GM12878 (cell line): ENCODE data around the gene S100P. TPM values are rescaled to one million over a fixed set of nuclear protein-coding genes. Genes with fewer than 3 reads are reported as not detected.

Experiments used
- ATAC-seq: fragments of 200-7000 bp; cut with Tn5 transposase; 3 replicates; pipeline ENCODE4 v1.9.1; 2020; ENCODE audit warnings: mild to moderate bottlenecking, moderate library complexity
- BruUV-seq: library from RNA; stranded (reverse); fragments of 400-500 nt; replicated peaks from 2 replicates; lab custom pipeline; 2021; lab: Mats Ljungman, UMichigan
- CTCF ChIA-PET: fragments of 300-600 bp; sonication (Branson Sonifier 250); formaldehyde crosslinking; extraction: SDS; loops from one replicate; lab custom pipeline; 2021; ENCODE audit warnings: inconsistent platforms; lab: Yijun Ruan, JAX
- POLR2A ChIA-PET: fragments of 350-600 bp; formaldehyde crosslinking; extraction: SDS; loops from one replicate; lab custom pipeline; 2021; ENCODE audit warnings: inconsistent platforms; lab: Charles Lee
- RAD21 ChIA-PET: fragments of 300-600 bp; sonication (Branson Sonifier 250); formaldehyde crosslinking; loops from one replicate; lab custom pipeline; 2023; ENCODE audit warnings: antibody characterized with exemption; ENCODE audit not compliant: unreplicated experiment; lab: Charles Lee
- SMC1A ChIA-PET: fragments of 300-600 bp; sonication (Branson Sonifier 250); formaldehyde crosslinking; loops from one replicate; lab custom pipeline; 2023; ENCODE audit not compliant: unreplicated experiment, uncharacterized antibody; lab: Charles Lee
- DNase-seq: peaks from one replicate; pipeline ENCODE4 v3.0.0-alpha.2; 2011; ENCODE audit warnings: low read depth, low spot score
- FAIRE-seq: peaks from 3 replicates; lab custom pipeline; 2011; peaks lifted over from hg19 to GRCh38; lab: Jason Lieb, UNC
- H2AFZ ChIP-seq: 2 replicates; pipeline ENCODE4 v1.6.0; 2011; ENCODE audit warnings: low read depth, low read length, control low read depth; ENCODE audit not compliant: control insufficient read depth
- H3K27ac ChIP-seq: 2 replicates; pipeline ENCODE4 v1.5.1; 2011; ENCODE audit warnings: control low read depth; ENCODE audit not compliant: control insufficient read depth, insufficient read depth
- H3K27me3 ChIP-seq, 2 experiments: replicated peaks in 1 of 2; 2 replicates each; pipeline versions ENCODE4 v1.6.0 to v1.6.1; 2011; ENCODE audit warnings: low read length in 1 of 2; ENCODE audit not compliant: control insufficient read depth in 2 of 2, insufficient read depth in 2 of 2
- H3K36me3 ChIP-seq, 2 experiments: 2 replicates each; pipeline ENCODE4 v1.5.1; 2011; ENCODE audit warnings: low read length in 1 of 2; ENCODE audit not compliant: control insufficient read depth in 2 of 2, insufficient read depth in 2 of 2
- H3K4me1 ChIP-seq: 2 replicates; pipeline ENCODE4 v1.6.1; 2011; ENCODE audit warnings: mild to moderate bottlenecking, low read length, moderate library complexity, mixed read lengths; ENCODE audit not compliant: control insufficient read depth, insufficient read depth
- H3K4me2 ChIP-seq: 2 replicates; pipeline ENCODE4 v1.6.0; 2011; ENCODE audit warnings: control low read depth; ENCODE audit not compliant: control insufficient read depth, insufficient read depth
- H3K4me3 ChIP-seq: fragments of 200-600 bp; sonication (generic); 2 replicates; pipeline ENCODE4 v1.5.1; 2016
- H3K79me2 ChIP-seq: 2 replicates; pipeline ENCODE4 v1.6.0; 2011; ENCODE audit warnings: low read length; ENCODE audit not compliant: control insufficient read depth, insufficient read depth
- H3K9ac ChIP-seq: 2 replicates; pipeline ENCODE4 v1.8.0; 2011; ENCODE audit warnings: low read length, control low read depth, mixed read lengths; ENCODE audit not compliant: control insufficient read depth, insufficient read depth
- H3K9me3 ChIP-seq: replicated peaks from 3 replicates; pipeline ENCODE4 v1.5.1; 2011; ENCODE audit warnings: mild to moderate bottlenecking, low read length; ENCODE audit not compliant: control insufficient read depth, insufficient read depth
- H4K20me1 ChIP-seq: 2 replicates; pipeline ENCODE4 v1.6.0; 2011; ENCODE audit not compliant: control insufficient read depth, insufficient read depth
- BRCA1 ChIP-seq: IDR thresholded peaks from 2 replicates; pipeline ENCODE4 v1.6.1; 2011; ENCODE audit warnings: low read depth, low read length, improper control_type of control experiment
- CREM ChIP-seq: IDR thresholded peaks from 2 replicates; pipeline ENCODE4 v1.6.1; 2014; ENCODE audit warnings: antibody characterized with exemption, low read depth
- E2F8 ChIP-seq: fragments of 450-650 bp; IDR thresholded peaks from 2 replicates; pipeline ENCODE4 v1.6.1; 2018; ENCODE audit warnings: mild to moderate bottlenecking, low read depth, moderate library complexity; ENCODE audit not compliant: partially characterized antibody
- ESRRA ChIP-seq: IDR thresholded peaks from 2 replicates; pipeline ENCODE4 v1.6.1; 2012; ENCODE audit warnings: mild to moderate bottlenecking, low read length, improper control_type of control experiment
- FOS ChIP-seq: IDR thresholded peaks from 3 replicates; pipeline ENCODE4 v1.6.1; 2011; ENCODE audit warnings: borderline replicate concordance; ENCODE audit not compliant: insufficient read length; ENCODE audit errors: extremely low read depth
- HDAC2 ChIP-seq: fragments of 200-600 bp; sonication (generic); IDR thresholded peaks from 2 replicates; pipeline ENCODE4 v1.6.1; 2017
- HDAC6 ChIP-seq: fragments of 200-600 bp; sonication (generic); IDR thresholded peaks from one replicate; pipeline ENCODE4 v1.8.0; 2017; ENCODE audit warnings: antibody characterized with exemption; ENCODE audit not compliant: unreplicated experiment
- IRF3 ChIP-seq: fragments of 450-650 bp; IDR thresholded peaks from 2 replicates; pipeline ENCODE4 v1.6.1; 2014; ENCODE audit warnings: mild to moderate bottlenecking
- JUND ChIP-seq: IDR thresholded peaks from 2 replicates; pipeline ENCODE4 v1.6.1; 2012; ENCODE audit warnings: low read depth, mild to moderate bottlenecking, low read length, improper control_type of control experiment, moderate library complexity
- MAX ChIP-seq: IDR thresholded peaks from 2 replicates; pipeline ENCODE4 v1.6.1; 2012; ENCODE audit warnings: low read depth, low read length, improper control_type of control experiment
- MYC ChIP-seq: IDR thresholded peaks from 2 replicates; pipeline ENCODE4 v1.6.1; 2011; ENCODE audit warnings: mild to moderate bottlenecking, low read length, moderate library complexity, inconsistent platforms; ENCODE audit not compliant: insufficient read depth, insufficient replicate concordance, insufficient read length, severe bottlenecking
- NR2C1 ChIP-seq: fragments of 450-650 bp; IDR thresholded peaks from 2 replicates; pipeline ENCODE4 v1.6.1; 2017; ENCODE audit warnings: antibody characterized with exemption, mild to moderate bottlenecking, moderate library complexity
- SUZ12 ChIP-seq: fragments of 200-600 bp; sonication (generic); IDR thresholded peaks from one replicate; pipeline ENCODE4 v1.6.1; 2018; ENCODE audit warnings: antibody characterized with exemption, mild to moderate bottlenecking; ENCODE audit not compliant: unreplicated experiment
- ZBED1 ChIP-seq: IDR thresholded peaks from 2 replicates; pipeline ENCODE4 v1.6.1; 2016; ENCODE audit warnings: borderline replicate concordance
- ZBTB33 ChIP-seq: fragments of 450-650 bp; IDR thresholded peaks from 2 replicates; pipeline ENCODE4 v1.6.1; 2017; ENCODE audit warnings: mild to moderate bottlenecking
- ZNF217 ChIP-seq: fragments of 450-650 bp; IDR thresholded peaks from 2 replicates; pipeline ENCODE4 v1.6.1; 2017; ENCODE audit warnings: antibody characterized with exemption, mild to moderate bottlenecking
- ZNF24 ChIP-seq: fragments of 450-650 bp; IDR thresholded peaks from 2 replicates; pipeline ENCODE4 v1.6.1; 2017; ENCODE audit warnings: antibody characterized with exemption, mild to moderate bottlenecking
- WGBS: methylation state at CpG from one replicate; pipeline ENCODE4 v1.1.6; 2016; ENCODE audit warnings: low lambda C conversion rate; ENCODE audit not compliant: insufficient replicate concordance, insufficient coverage; ENCODE audit errors: missing lambda C conversion rate; 5-methylcytosine and 5-hydroxymethylcytosine counted together
- in situ Hi-C: fragments of 300-500 bp; cut with MboI; formaldehyde crosslinking; loops from 9 replicates; pipeline ENCODE4 v1.14.3; 2018; ENCODE audit warnings: mixed read lengths
- intact Hi-C: fragments of 100-400 bp; cut with micrococcal nuclease; formaldehyde crosslinking; loops from one replicate; pipeline ENCODE4 v1.14.2; 2022; ENCODE audit not compliant: unreplicated experiment
- polyA plus RNA-seq, 11 experiments: library from polyadenylated mRNA; depleted of rRNA in 4 of 11; unstranded in 6 of 11; stranded (reverse) in 5 of 11; fragments of >200 nt; fragmentation: Nextera tagmentation in 4 of 11; fragmentation: Illumina TruSeq in 1 of 11; extraction: Ambion mirVana in 4 of 11; extraction: Trizol in 1 of 11; gene quantifications; 1 replicate in 1 of 11; 2 replicates in 10 of 11; pipeline versions ENCODE4 v1.2.1 to v1.2.3, GENCODE V29; 2011 to 2016; ENCODE audit warnings: inconsistent platforms in 2 of 11, missing spikeins in 2 of 11, low read depth in 1 of 11
- total RNA-seq, 4 experiments: library from RNA; depleted of rRNA in 3 of 4; stranded (reverse); fragments of >200 nt in 3 of 4; fragmentation: Illumina TruSeq in 1 of 4; extraction: Trizol in 1 of 4; gene quantifications; 2 replicates each; pipeline versions ENCODE4 v1.2.1 to v1.2.3, GENCODE V29; 2013 to 2021

The S100P gene
- total and polyA plus RNA-seq, 10 of the 15 experiments (the other 5 are each of a cell fraction or from before 2014, with no cell fraction given), result 0.90 TPM; not detected in 9

- in situ Hi-C loops, result no loop called here
- Histone ChIP-seq H3K9me3 (no peaks in the 10 kb centered on the region), H3K9ac (peak overlapping the region; percentile 64), H3K4me1 (peaks cover 6% of the 10 kb centered on the region; the same call in 1 of the 2 replicates), H3K4me2 (peak overlapping the region; percentile 89), H3K36me3 (no peaks in the 10 kb centered on the region; a peak in 2 of 4 replicates), H4K20me1 (no peaks in the 10 kb centered on the region), H2AFZ (peak overlapping the region; percentile 98), H3K27me3 (no peaks in the 10 kb centered on the region), H3K4me3 (peak overlapping the region; percentile 74), H3K79me2 (peaks cover 25% of the 10 kb centered on the region), H3K27ac (peak overlapping the region; percentile 45)
- peak; percentile 89 for FAIRE-seq
- intact Hi-C loops, result loop anchor here (2.0 kb wide), 3 partner anchors 33 to 43 kb away; partner anchors contain the start of genes BLOC1S4, MRFAP1 and MRFAP1L1
- ChIA-PET POLR2A (interaction anchor here (0.6 to 2.1 kb wide), 8 partner anchors 14 to 389 kb away, joined by 3 to 6 read pairs (median 4); partner anchors contain the start of gene MRFAP1), CTCF (interaction anchor here (0.5 to 2.3 kb wide), 18 partner anchors 10 to 219 kb away, joined by 3 to 36 read pairs (median 5); partner anchors contain the start of genes BLOC1S4 and MRFAP1L1), RAD21 (interaction anchor here (1.0 to 3.8 kb wide), 9 partner anchors 28 to 395 kb away, joined by 3 to 22 read pairs (median 5); partner anchors contain the start of genes GRPEL1, MAN2B2, MRFAP1 and MRFAP1L1), SMC1A (interaction anchor here (0.7 to 5.2 kb wide), 8 partner anchors 30 to 199 kb away, joined by 3 to 33 read pairs (median 4); partner anchors contain the start of genes BLOC1S4 and MRFAP1L1)
- ATAC-seq, result peak; percentile 92
- DNase-seq, result peak; percentile 80
- no TSS peak for BruUV-seq
- 1% methylated on average over 69 of the region's 89 CpGs for WGBS
- TF ChIP-seq SUZ12 (no peak), NR2C1 (no peak), ESRRA (no peak), JUND (no peak), ZBTB33 (peak; percentile 55; the same call in 1 of the 2 replicates), ZNF217 (no peak), MYC (no peak), BRCA1 (no peak), IRF3 (no peak), MAX (peak; percentile 90), HDAC6 (peak; percentile 79), ZNF24 (no peak), E2F8 (no peak), FOS (no peak), ZBED1 (0 out of 2 replicates have a peak, but pooled peaks have one; percentile 39), HDAC2 (0 out of 2 replicates have a peak, but pooled peaks have one; percentile 32), CREM (no peak)
Measured at GRCh38 chr4:6673660-6674499, 19.8 kb upstream of the S100P start.
